Stimulated activated CD4-positive, alpha-beta T cell treated with anti-CD3 and anti-CD28 coated beads, Interleukin-1b, Interleukin-23, amount 100 ng/mL, for 1 hour (primary cell): ENCODE measurements around the gene GRM2.
"Not testable (repeated sequence)": the region's sequence is repeated elsewhere in the genome, so short reads cannot be mapped to it uniquely, and the experiment has no call there.

ENCODE experiments used
- DNase-seq, 2 donors: peaks; one replicate each; pipeline ENCODE4 v3.0.0-alpha.2; 2020; ENCODE audit warnings: low read depth in 2 of 2

The GRM2 gene

GRCh38 chr3:51722362-51722761, 15.5 kb downstream of the GRM2 start:
- no peak for DNase-seq

GRCh38 chr3:51727500-51727899, 20.6 kb downstream of the GRM2 start:
- DNase-seq: no peak

- no peak for DNase-seq
Observed at GRCh38 chr3:51729042-51729633, 22.3 kb downstream of the GRM2 start.

- no peak for DNase-seq
Observed at GRCh38 chr3:51733859-51734571, 27.1 kb downstream of the GRM2 start.

GRCh38 chr3:51734572-51734907, 27.7 kb downstream of the GRM2 start:
- DNase-seq: no peak

- DNase-seq: no peak
Observed at GRCh38 chr3:51735039-51735438, 28.2 kb downstream of the GRM2 start.

GRCh38 chr3:51735950-51736349, 29.1 kb downstream of the GRM2 start:
- no peak for DNase-seq

GRCh38 chr3:51739110-51739509, 32.2 kb downstream of the GRM2 start:
- no peak for DNase-seq

- not testable (repeated sequence) for DNase-seq
Observed at GRCh38 chr3:51742320-51742719, 35.5 kb downstream of the GRM2 start.

DNA sequence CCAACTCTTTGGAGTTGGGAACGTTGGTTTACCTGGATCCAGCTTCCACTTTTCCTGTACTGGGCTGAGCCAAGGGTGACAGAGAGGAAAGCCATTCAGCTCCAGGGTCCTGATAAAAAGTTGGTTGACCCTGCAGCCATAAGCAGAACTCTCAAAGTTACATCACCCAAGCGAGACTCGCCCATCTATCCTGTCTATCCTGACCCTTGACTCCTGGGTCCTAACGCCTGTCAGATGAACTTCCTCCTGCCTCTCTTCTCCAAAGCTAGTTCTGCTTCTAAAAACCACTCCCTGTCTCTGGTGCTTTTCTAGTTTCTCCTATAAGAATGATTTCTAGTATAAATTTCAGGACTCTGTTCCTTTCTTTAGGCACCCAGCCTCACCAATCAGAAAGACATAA, 36.1 kb downstream of the GRM2 start:
- DNase-seq: not testable (repeated sequence)

- DNase-seq: no peak
Observed at GRCh38 chr3:51747840-51748239, 41.0 kb downstream of the GRM2 start.

GRCh38 chr3:51748327-51748726, 41.5 kb downstream of the GRM2 start:
- DNase-seq: no peak

GRCh38 chr3:51750878-51751277, 44.0 kb downstream of the GRM2 start:
- no peak for DNase-seq

- DNase-seq: no peak
Observed at GRCh38 chr3:51751287-51751686, 44.4 kb downstream of the GRM2 start.

- not testable (repeated sequence) for DNase-seq
Observed at GRCh38 chr3:51753763-51754750, 47.2 kb downstream of the GRM2 start.

GRCh38 chr3:51759203-51759602, 52.3 kb downstream of the GRM2 start:
- no peak for DNase-seq
